Hepatocyte (in vitro differentiated cells): ENCODE measurements around the gene AKAP13. TPM values are rescaled to one million over a fixed set of nuclear protein-coding genes. Genes with fewer than 3 reads are reported as not detected.
"Not testable (repeated sequence)": the region's sequence is repeated elsewhere in the genome, so short reads cannot be mapped to it uniquely, and the experiment has no call there.

Experiments used
- DNase-seq: peaks from one replicate; pipeline ENCODE4 v3.0.0-alpha.2; 2016; ENCODE audit warnings: low spot score
- H2AFZ ChIP-seq: fragments of 200-600 bp; sonication (generic); 2 replicates; pipeline ENCODE4 v1.6.0; 2016; ENCODE audit warnings: antibody characterized with exemption, mild to moderate bottlenecking
- H3K27ac ChIP-seq: fragments of 200-600 bp; sonication (generic); 2 replicates; pipeline ENCODE4 v1.5.1; 2016; ENCODE audit warnings: mild to moderate bottlenecking
- H3K27me3 ChIP-seq: fragments of 200-600 bp; sonication (generic); 2 replicates; pipeline ENCODE4 v1.6.1; 2016
- H3K36me3 ChIP-seq: fragments of 200-600 bp; sonication (generic); replicated peaks from 2 replicates; pipeline ENCODE4 v1.5.1; 2016; ENCODE audit warnings: low read depth; ENCODE audit not compliant: insufficient read depth
- H3K4me1 ChIP-seq: fragments of 200-600 bp; sonication (generic); 2 replicates; pipeline ENCODE4 v1.5.1; 2016; ENCODE audit warnings: mild to moderate bottlenecking, moderate library complexity; ENCODE audit not compliant: insufficient read depth
- H3K4me2 ChIP-seq: fragments of 200-600 bp; sonication (generic); 2 replicates; pipeline ENCODE4 v1.6.0; 2016
- H3K4me3 ChIP-seq: fragments of 200-600 bp; sonication (generic); 2 replicates; pipeline ENCODE4 v1.5.1; 2016; ENCODE audit warnings: mild to moderate bottlenecking
- H3K79me2 ChIP-seq: fragments of 200-600 bp; sonication (generic); 2 replicates; pipeline ENCODE4 v1.6.0; 2017; ENCODE audit warnings: mild to moderate bottlenecking
- H3K9me2 ChIP-seq: fragments of 200-600 bp; sonication (generic); replicated peaks from 2 replicates; pipeline ENCODE4 v1.6.0; 2017; ENCODE audit warnings: mild to moderate bottlenecking; ENCODE audit not compliant: insufficient read depth
- H3K9me3 ChIP-seq: fragments of 200-600 bp; sonication (generic); 2 replicates; pipeline ENCODE4 v1.5.1; 2016; ENCODE audit warnings: low read depth, mild to moderate bottlenecking
- H4K20me1 ChIP-seq: fragments of 200-600 bp; sonication (generic); 2 replicates; pipeline ENCODE4 v1.6.0; 2016; ENCODE audit warnings: mild to moderate bottlenecking; ENCODE audit not compliant: insufficient read depth, poor library complexity, severe bottlenecking
- EZH2 ChIP-seq: fragments of 200-600 bp; sonication (generic); IDR thresholded peaks from 2 replicates; pipeline ENCODE4 v1.6.1; 2016; ENCODE audit warnings: antibody characterized with exemption, mild to moderate bottlenecking, borderline replicate concordance
- EZH2phosphoT487 ChIP-seq: fragments of 200-600 bp; sonication (generic); IDR thresholded peaks from one replicate; pipeline ENCODE4 v1.6.1; 2018; ENCODE audit warnings: antibody characterized with exemption, mild to moderate bottlenecking, low read depth, moderate library complexity; ENCODE audit not compliant: unreplicated experiment, severe bottlenecking
- WGBS: methylation state at CpG from one replicate; pipeline ENCODE4 v1.1.6; 2016; ENCODE audit warnings: low lambda C conversion rate; ENCODE audit errors: missing lambda C conversion rate; 5-methylcytosine and 5-hydroxymethylcytosine counted together
- polyA plus RNA-seq: library from polyadenylated mRNA; unstranded; fragments of >200 nt; fragmentation: Nextera tagmentation; extraction: Ambion mirVana; gene quantifications from 2 replicates; pipeline ENCODE4 v1.2.1, GENCODE V29; 2016
- total RNA-seq: library from RNA; depleted of rRNA; stranded (reverse); fragments of >200 nt; gene quantifications from 2 replicates; pipeline ENCODE4 v1.2.3, GENCODE V29; 2014
- TF ChIP-seq, protein P1 (sequence below): fragments of 200-600 bp; sonication (generic); IDR thresholded peaks from 2 replicates; pipeline ENCODE4 v1.5.1; 2016; ENCODE audit warnings: antibody characterized with exemption, mild to moderate bottlenecking; ENCODE audit not compliant: poor library complexity

The AKAP13 gene
- total and polyA plus RNA-seq, 2 experiments from 2014 or later = 55.6 to 80.9 TPM

DNA sequence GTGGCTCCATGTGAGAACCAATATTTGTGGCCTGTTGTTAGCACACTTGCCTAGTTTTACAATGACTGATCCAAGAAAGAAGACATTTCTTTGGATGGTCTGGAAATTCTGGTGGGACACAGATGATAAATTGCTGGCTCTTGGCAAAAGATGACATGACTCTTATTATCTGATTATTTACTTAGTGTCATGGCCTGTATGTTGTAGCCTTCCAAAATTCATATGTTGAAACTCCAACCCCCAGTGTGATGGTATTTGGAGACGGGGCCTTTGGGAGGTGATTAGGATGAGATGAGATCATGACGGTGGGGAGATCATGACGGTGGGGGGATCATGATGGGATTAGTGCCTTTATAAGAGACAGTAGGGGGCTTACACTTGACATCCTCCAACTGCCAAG is 30.0 kb upstream of the AKAP13 start:
- no peaks in the 10 kb centered on the region for H3K9me2 ChIP-seq
- no peak overlapping the region for H2AFZ ChIP-seq
- H3K9me3 ChIP-seq = no peaks in the 10 kb centered on the region
- H3K27me3 ChIP-seq = no peaks in the 10 kb centered on the region
- H3K4me1 ChIP-seq = peaks cover 23% of the 10 kb centered on the region
- DNase-seq = no peak
- TF ChIP-seq EZH2phosphoT487 = no peak
- no peak for TF ChIP-seq EZH2
- TF ChIP-seq, protein P1, sequence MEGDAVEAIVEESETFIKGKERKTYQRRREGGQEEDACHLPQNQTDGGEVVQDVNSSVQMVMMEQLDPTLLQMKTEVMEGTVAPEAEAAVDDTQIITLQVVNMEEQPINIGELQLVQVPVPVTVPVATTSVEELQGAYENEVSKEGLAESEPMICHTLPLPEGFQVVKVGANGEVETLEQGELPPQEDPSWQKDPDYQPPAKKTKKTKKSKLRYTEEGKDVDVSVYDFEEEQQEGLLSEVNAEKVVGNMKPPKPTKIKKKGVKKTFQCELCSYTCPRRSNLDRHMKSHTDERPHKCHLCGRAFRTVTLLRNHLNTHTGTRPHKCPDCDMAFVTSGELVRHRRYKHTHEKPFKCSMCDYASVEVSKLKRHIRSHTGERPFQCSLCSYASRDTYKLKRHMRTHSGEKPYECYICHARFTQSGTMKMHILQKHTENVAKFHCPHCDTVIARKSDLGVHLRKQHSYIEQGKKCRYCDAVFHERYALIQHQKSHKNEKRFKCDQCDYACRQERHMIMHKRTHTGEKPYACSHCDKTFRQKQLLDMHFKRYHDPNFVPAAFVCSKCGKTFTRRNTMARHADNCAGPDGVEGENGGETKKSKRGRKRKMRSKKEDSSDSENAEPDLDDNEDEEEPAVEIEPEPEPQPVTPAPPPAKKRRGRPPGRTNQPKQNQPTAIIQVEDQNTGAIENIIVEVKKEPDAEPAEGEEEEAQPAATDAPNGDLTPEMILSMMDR = no peak
- H3K36me3 ChIP-seq = no peaks in the 10 kb centered on the region
- no peak overlapping the region for H3K4me2 ChIP-seq
- no peaks in the 10 kb centered on the region for H4K20me1 ChIP-seq
- WGBS = 79% methylated on average over 3 of the region's 3 CpGs
- H3K79me2 ChIP-seq = no peaks in the 10 kb centered on the region
- no peak overlapping the region for H3K4me3 ChIP-seq
- H3K27ac ChIP-seq = no peak overlapping the region

DNA sequence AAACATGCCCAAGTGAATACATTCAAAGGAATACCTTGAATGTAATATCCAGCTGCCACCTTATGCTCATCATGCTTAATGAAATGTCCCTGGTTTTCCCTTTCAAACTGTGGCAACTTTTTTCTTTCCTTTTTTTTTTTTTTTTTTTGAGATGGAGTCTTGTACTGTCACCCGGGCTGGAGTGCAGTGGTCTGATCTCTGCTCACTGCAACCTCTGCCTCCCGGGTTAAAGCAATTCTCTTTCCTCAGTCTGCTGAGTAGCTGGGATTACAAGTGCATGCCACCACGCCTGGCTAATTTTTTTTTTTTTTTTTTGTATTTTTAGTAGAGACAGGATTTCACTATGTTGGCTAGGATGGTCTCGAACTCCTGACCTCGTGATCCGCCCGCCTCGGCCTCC is 28.9 kb upstream of the AKAP13 start:
- H4K20me1 ChIP-seq, DNase-seq, H3K27me3 ChIP-seq, H3K36me3 ChIP-seq, H3K79me2 ChIP-seq, H3K9me3 ChIP-seq, H3K4me2 ChIP-seq, H2AFZ ChIP-seq, H3K27ac ChIP-seq, H3K9me2 ChIP-seq, H3K4me3 ChIP-seq: not testable (repeated sequence)
- 80% methylated on average over 8 of the region's 8 CpGs for WGBS
- H3K4me1 ChIP-seq = peaks cover 16% of the 10 kb centered on the region

DNA sequence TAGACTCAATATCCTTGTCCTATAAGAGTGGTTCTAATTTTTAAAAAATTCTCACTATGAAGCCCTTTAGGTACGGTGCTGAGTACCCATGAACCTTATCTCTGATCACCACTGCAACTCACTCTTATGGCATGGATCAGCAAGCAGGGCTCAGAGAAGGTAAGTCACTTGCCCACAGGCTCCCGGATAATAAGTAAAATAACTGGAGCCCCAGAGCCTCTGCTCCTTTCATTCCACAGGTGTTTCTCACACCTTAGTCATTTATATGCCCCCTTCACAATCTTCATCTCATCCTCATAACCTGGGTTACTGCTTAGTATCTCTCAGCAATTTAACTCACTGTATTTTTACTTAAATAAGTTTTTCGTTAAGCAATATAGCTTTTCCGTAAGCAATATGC is 28.4 kb upstream of the AKAP13 start:
- WGBS = 86% methylated on average over 4 of the region's 4 CpGs
- peaks cover 12% of the 10 kb centered on the region for H3K4me1 ChIP-seq
- H3K27ac ChIP-seq = no peak overlapping the region
- H3K4me3 ChIP-seq = no peak overlapping the region
- no peaks in the 10 kb centered on the region for H4K20me1 ChIP-seq
- H3K27me3 ChIP-seq = no peaks in the 10 kb centered on the region
- H3K4me2 ChIP-seq = no peak overlapping the region
- no peak for DNase-seq
- TF ChIP-seq, protein P1 = no peak
- TF ChIP-seq EZH2 = no peak
- no peak for TF ChIP-seq EZH2phosphoT487
- H3K36me3 ChIP-seq = no peaks in the 10 kb centered on the region
- no peaks in the 10 kb centered on the region for H3K79me2 ChIP-seq
- H3K9me2 ChIP-seq = no peaks in the 10 kb centered on the region
- no peak overlapping the region for H2AFZ ChIP-seq
- no peaks in the 10 kb centered on the region for H3K9me3 ChIP-seq

DNA sequence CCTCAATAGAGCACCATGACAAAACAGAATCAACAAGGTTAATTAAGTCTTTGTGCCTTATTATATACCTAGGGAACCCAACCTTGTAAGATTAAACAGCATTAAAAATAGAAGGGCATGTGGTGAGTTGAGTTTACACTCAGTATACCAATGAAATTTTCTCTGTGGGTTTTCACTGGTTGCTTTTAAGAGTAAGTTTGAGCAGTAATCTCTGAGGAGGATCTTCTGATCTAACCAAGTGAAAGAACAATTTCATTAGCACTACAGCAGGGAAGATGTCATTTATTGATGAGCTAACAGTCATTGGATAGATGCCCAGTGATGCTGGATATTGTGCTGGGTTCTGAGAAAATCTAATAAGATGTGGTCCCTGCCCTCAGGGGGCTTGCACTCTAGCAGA is 26.9 kb upstream of the AKAP13 start:
- H3K4me2 ChIP-seq = no peak overlapping the region
- no peaks in the 10 kb centered on the region for H3K79me2 ChIP-seq
- H3K9me3 ChIP-seq = no peaks in the 10 kb centered on the region
- TF ChIP-seq, protein P1 = no peak
- TF ChIP-seq EZH2 (no peak), EZH2phosphoT487 (no peak)
- no peak overlapping the region for H2AFZ ChIP-seq
- no peaks in the 10 kb centered on the region for H4K20me1 ChIP-seq
- H3K4me3 ChIP-seq = no peak overlapping the region
- H3K36me3 ChIP-seq = no peaks in the 10 kb centered on the region
- H3K9me2 ChIP-seq = no peaks in the 10 kb centered on the region
- H3K27ac ChIP-seq = no peak overlapping the region
- H3K4me1 ChIP-seq = peaks cover 7% of the 10 kb centered on the region
- no peak for DNase-seq
- no peaks in the 10 kb centered on the region for H3K27me3 ChIP-seq
